Fibroblast of the conjunctiva (primary cell): Measurements from ENCODE around the gene CD164.
A peak's percentile ranks its signal among the peaks of the same experiment; 100 is the strongest.
"Not testable (repeated sequence)": the region's sequence is repeated elsewhere in the genome, so short reads cannot be mapped to it uniquely, and the experiment has no call there.

Experiments used
- DNase-seq: peaks from one replicate; pipeline ENCODE4 v3.0.0-alpha.2; 2010; ENCODE audit warnings: low read depth

The CD164 gene

DNA sequence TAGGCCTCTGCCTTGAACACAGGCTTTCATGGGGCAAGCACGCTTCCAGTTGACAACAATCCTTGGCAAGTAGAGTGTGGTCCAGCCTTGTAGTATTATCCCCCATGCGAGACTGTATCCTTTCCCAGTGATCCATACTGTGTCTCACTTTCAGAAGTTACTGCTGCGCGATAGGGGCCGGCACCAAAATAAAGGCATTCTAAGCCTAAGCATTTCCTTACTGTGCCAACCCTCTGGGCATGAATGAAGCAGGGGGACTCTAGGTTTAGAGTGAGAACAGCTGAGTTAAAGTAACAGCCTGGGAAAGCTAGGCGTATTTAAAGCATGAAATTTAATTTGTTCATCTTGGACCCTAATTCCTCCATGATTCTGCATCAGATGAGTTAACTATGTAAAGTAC is 39.4 kb downstream of the CD164 start:
- no peak for DNase-seq

- no peak for DNase-seq
Measured at GRCh38 chr6:109342506-109342905, 39.8 kb downstream of the CD164 start.

- DNase-seq, result no peak
Measured at GRCh38 chr6:109340811-109341210, 41.5 kb downstream of the CD164 start.

DNA sequence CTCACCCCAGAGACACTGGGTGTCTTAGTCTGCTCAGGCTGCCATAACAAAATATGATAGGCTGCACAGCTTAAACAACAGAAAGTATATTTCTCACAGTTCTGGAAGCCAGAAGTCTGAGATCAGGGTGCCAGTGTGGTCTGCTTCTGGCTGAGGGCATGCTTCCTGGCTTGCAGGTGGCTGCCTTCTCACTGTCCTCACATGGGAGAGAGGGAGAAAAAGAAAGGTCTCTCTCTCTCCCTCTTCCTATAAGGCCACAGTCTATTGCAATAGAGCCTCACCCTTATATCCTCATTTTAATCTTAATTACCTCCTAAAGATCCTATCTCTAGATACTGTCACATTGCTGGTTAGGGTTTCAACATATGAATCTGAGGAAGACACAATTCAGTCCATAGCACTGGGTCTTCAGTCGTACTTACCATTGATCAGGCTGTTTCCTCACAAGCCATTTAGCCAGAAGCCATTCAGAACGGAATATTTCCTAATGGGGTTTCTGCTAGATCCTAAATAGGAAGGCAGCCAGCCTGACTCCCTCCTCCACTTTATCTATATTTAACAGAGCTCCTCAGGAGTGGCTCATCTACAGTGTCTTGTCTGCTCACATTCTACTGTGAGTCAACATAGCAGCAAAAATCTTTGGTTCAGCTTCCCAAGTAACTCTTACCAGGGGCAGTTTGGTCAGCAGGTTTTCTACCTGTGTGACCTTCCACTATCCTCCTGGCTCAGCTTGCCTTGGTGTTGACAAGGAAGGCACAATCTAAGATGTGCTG is 42.2 kb downstream of the CD164 start:
- DNase-seq, result no peak

DNA sequence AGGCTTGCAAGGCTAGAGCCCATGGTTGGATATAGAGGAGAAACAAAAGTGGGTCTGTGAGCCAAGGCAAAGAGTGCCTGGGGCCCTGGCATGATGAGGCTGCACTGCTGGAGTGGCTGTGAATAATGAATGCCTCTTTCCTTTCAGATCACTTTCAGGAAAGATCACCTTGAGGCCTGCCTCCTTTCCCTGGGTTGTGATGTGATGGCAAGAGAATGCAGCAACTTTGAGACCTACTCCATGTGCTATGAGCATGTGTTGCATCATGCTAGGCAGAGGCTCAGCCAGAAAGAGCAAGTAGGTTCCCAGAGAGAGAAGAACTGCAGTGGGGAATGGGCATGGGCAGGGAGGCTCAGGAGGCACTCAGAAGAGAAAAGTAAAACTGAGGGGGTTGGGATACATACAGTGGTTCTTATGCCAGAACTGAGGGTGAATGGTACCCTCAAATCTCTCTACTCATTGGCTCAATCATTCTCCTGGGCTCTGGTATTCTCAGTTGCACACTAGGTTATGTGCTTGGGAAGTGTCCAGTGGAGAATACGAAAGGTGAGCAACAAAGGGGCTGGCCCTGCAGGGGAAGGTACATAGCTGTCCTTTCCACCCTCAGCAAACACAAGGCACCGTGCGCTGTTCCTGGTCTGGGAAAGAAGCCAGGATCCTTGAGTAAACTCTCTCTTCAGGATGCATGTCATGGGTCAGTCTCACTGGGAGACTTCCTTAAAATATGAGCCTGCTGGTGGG is 45.9 kb downstream of the CD164 start:
- DNase-seq, result peak; percentile 16

GRCh38 chr6:109333870-109334269 is 48.4 kb downstream of the CD164 start:
- DNase-seq, result not testable (repeated sequence)

- DNase-seq, result no peak
Measured at GRCh38 chr6:109332748-109333147, 49.5 kb downstream of the CD164 start.

DNA sequence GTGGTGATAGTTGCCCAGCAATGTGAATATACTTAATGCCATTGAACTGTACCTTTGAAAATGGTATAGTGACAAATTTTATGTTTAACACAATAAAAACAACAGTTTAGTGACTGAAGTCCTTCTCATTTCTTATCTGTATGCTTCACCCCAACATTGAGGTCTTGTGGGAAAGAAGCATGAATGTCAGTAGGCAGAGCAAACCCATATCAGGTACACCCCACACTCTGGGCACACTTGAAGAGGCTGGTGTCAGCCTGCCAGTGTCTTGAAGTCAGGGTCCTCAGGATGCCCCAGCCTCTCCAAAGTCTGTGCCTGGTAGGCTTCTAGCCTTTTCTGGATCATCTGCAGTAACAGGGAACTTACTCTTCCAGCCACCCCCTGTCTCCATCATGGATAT is 51.2 kb downstream of the CD164 start:
- DNase-seq, result no peak

DNA sequence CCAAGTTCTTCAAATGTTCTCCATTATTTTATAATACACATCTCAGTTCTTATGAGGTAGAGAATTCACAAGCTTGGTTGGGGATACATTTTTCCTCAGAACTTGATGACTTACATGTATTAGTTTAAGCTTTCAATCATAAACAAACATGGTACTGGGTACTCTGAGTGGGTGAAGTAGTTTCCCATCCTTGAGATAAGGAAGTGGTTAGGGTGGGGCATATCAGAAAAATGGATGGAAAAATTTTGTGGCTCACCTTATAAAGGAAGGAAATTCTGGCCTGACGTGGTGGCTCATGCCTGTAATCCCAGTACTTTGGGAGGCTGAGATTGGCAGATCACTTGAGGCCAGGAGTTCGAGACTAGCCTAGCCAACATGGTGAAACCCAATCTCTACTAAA is 52.0 kb downstream of the CD164 start:
- DNase-seq, result no peak

DNA sequence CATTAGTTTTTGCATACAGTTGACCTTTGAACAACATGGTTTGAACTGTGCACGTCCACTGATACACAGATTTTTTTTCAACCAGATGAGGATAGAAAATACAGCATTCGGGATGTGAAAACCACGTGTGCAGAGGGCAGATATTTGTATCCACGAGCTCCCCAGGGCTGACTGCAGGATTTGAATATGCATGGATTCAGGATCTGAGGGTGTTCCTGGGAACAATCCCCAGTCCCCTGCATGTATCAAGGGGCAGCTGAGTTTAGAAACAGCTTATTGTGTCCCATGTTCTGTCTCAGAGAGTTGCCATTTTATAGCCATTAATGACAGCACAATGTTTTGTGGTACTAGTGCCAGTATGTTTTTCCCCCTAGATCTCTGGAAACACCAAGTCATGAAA is 53.6 kb downstream of the CD164 start:
- no peak for DNase-seq

DNA sequence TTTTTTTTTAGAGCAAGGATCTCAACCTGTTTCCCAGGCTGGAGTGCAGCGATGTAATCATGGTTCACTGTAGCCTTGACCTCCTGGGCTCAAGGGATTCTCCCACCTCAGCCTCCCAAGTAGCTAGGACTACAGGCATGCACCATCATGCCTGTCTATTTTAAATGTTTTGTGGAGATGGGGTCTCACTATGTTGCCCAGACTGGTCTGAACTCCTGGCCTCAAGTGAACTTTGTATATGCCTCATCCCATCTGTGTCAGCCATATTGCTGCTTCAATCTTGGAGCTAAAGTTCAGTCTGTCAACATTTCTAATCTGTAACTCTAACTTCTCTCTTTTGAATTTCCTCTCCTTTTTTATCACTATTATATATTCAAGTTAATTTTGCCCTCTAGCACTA is 54.3 kb downstream of the CD164 start:
- DNase-seq, result no peak

DNA sequence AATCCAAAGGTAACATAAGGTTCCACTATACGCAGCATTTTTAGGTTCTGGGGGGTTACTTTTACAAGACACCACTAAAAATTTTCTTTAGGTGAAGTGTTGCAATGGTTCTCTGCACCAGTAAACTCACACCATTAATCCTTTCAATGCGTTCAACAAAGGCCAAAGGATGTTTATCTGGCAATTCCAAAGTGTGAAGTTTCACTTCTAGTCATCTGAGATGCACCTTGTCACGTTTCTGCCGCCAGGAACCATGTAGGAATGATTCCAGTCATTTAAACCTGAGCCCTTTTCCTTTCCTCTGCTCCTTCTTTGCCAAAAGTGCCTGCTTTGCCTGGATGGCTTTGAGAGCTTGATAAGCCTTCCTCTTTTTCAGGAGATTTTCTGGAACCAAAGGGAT is 54.8 kb downstream of the CD164 start:
- DNase-seq, result no peak

DNA sequence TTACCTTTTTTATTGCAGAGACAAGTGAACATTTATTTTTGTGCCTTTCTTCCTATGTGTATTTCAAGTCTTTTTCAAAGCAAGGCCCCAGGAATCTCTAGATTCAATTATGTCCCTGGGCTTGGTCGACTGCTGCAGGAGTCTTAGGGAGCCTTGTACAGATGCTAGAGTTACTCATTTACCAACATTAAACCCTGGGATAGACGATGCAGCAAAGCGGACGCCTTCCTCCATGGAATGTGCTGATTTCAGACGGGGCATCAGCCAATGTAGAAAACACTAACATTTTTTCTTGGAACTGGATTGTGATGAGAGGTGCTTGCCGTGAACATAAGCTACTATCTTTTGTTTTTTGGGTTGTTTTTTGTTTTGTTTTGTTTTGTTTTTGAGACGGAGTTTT is 55.9 kb downstream of the CD164 start:
- DNase-seq, result no peak

DNA sequence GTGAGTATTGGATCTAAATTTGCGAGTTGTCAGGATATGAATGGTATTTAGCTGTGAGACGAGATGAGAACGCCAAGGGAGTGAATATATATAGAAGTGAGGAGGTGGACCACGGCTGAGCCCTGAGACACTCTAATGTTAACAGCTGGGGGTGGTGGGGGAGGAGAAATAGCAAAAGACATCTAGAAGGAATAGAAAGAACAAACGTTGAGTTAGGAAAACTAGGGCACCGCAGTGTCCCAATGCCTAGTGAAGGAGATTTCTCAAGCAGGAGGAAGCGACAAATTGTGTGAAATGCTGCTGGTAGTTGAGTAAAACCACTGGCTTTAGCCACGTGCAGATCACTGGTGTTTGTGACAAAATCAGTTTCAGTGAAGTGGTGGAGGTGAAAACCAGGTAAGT is 56.9 kb downstream of the CD164 start:
- no peak for DNase-seq

DNA sequence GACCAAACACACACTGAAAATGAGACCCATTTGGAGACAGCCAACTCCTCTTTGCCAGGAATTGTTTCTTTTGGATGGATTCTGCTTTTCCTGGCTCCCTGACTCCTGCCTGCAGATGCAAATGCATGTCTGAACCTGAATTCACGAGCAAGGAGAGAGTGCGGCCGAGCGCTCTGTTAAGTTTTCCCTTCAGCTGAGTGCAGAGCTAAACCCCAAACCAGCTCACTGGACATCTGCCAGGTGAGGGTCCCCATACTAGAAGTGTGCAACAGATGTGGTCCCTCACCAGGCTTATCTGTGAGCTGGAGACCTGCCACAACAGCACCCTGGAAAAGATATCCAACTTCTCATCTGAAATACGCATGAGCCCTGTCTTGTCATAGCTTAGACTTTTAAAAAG is 59.0 kb downstream of the CD164 start:
- no peak for DNase-seq

GRCh38 chr6:109322825-109323224 is 59.4 kb downstream of the CD164 start:
- DNase-seq, result no peak

DNA sequence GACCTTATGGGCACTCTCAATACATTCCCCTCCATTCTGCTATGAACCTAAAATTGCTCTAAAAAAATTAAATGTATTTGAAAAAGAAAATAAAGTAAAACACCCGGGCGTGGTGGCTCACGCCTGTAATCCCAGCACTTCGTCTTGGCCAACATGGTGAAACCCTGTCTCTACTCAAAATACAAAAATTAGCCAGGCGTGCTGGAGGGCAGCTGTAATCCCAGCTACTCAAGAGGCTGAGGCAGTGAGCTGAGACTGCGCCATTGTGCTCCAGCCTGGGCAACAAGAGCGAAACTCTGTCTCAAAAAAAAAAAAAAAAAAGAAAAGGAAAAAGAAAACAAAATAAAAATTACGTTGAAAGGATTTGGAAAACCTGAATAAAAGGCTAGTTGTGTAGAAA is 60.5 kb downstream of the CD164 start:
- no peak for DNase-seq

DNA sequence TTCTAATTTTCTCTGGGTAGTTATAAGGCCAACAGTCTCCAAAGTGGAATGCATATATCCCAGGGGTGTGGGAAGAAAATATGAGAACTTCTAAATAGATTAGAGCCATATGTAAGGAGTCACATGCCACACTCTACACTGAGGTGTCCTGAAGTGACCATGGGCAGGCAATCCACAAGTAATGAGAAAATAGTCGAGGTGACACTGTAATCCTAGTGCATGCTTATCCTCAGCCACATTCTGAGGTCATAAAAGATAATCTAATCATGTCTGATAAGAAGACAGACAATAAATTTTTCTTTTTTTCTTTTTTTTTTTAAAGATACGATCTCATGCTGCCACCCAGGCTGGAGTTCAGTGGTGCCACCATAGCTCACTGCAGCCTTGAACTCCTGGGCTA is 62.2 kb downstream of the CD164 start:
- DNase-seq, result no peak

DNA sequence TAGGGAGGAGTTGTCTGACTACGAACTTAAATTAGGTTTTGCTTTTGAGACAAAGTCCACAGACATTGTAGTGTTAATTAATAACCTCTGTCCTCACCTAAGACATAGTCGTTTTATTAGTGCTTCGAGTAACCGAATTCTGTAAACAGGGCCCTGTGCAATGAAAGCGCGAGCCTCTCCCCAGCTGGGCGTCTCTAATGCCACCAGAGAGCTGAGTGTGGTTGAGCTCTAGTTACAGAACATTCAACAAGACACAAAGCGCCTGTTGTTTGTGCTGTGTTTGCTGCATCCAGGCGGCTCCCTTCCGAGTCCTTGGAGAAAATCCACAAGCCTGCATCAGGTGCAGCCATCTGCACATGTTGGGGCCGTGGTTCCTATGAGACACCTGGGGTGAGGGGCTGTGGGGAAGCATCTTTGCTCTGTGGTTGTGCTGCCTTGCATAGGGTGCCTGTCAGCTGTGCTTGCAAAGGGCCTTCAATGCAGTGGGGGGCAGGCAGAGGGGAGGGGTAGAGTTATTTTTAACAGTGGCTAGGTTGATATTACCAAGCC is 63.9 kb downstream of the CD164 start:
- no peak for DNase-seq

DNA sequence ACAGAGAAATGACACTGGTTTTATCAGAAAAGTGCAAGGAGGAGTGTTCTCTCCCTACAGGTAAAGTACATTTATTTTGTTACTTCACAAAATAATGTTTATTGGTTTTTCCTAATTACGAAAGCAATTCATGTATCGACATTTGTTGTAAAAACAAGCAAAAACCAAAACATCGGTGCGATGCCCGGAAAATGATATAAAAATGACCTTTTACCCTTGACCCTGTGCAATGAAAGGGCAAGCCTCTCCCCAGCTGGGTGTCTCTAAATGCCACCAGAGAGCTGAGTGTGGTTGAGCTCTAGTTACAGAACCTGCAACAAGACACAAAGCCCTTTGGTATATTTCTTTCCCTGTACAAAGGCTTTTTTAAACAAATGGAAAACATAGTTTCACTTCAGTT is 65.4 kb downstream of the CD164 start:
- no peak for DNase-seq
